ENCODE results near the gene TRIM47. TPM values are rescaled to one million over a fixed set of nuclear protein-coding genes. Genes with fewer than 3 reads are reported as not detected.

Gene TRIM47
- total RNA-seq, 1 experiment from 2014 or later: 25.7 TPM

GRCh38 chr17:75837899-75838298 lies 40.5 kb downstream of the TRIM47 start:
- ChIA-PET CTCF (interaction anchor here (0.6 to 1.6 kb wide), 2 partner anchors 10 to 219 kb away, joined by 3 to 4 read pairs; no protein-coding TSS in a partner anchor), POLR2A (interaction anchor here (1.1 kb wide), 1 partner anchor 41 kb away, joined by 3 read pairs; the partner anchor contains the start of gene TRIM47)
- Mint-ChIP-seq H3K9me3 (ENCODE audit: unreplicated experiment) (no peaks in the 10 kb centered on the region), H3K27me3 (ENCODE audit: insufficient read depth, unreplicated experiment) (no peaks in the 10 kb centered on the region), H3K4me1 (ENCODE audit: insufficient read depth, unreplicated experiment) (no peaks in the 10 kb centered on the region), H3K36me3 (ENCODE audit: insufficient read depth, unreplicated experiment) (no peaks in the 10 kb centered on the region), H3K27ac (ENCODE audit: low read depth, unreplicated experiment) (no peak overlapping the region), H3K4me3 (ENCODE audit: unreplicated experiment) (no peak overlapping the region)
- intact Hi-C loops (cut with micrococcal nuclease): no loop called here
- no TSS peak for BruUV-seq (replicated peaks)
- TF ChIP-seq CTCF (IDR thresholded peaks at IDR 0.05; ENCODE audit: unreplicated experiment): no peak
- DNase-seq (ENCODE audit: unreplicated experiment): no peak

GRCh38 chr17:75836605-75837004 lies 41.8 kb downstream of the TRIM47 start:
- ChIA-PET POLR2A (interaction anchor here (0.6 to 0.7 kb wide), 2 partner anchors 19 to 50 kb away, joined by 3 to 4 read pairs; partner anchors contain the start of gene WBP2), CTCF (interaction anchor here (0.6 to 1.6 kb wide), 4 partner anchors 11 to 147 kb away, joined by 3 to 7 read pairs (median 4); no protein-coding TSS in a partner anchor)
- H3K4me1 Mint-ChIP-seq (ENCODE audit: insufficient read depth, unreplicated experiment): peaks cover 7% of the 10 kb centered on the region
- no peak for TF ChIP-seq CTCF (IDR thresholded peaks at IDR 0.05; ENCODE audit: unreplicated experiment)
- H3K4me3 Mint-ChIP-seq (ENCODE audit: unreplicated experiment): no peak overlapping the region
- BruUV-seq (replicated peaks): no TSS peak
- intact Hi-C loops (cut with micrococcal nuclease): no loop called here
- no peak for DNase-seq (ENCODE audit: unreplicated experiment)
- no peaks in the 10 kb centered on the region for H3K27me3 Mint-ChIP-seq (ENCODE audit: insufficient read depth, unreplicated experiment)
- H3K36me3 Mint-ChIP-seq (ENCODE audit: insufficient read depth, unreplicated experiment): no peaks in the 10 kb centered on the region
- H3K9me3 Mint-ChIP-seq (ENCODE audit: unreplicated experiment): no peaks in the 10 kb centered on the region
- no peak overlapping the region for H3K27ac Mint-ChIP-seq (ENCODE audit: low read depth, unreplicated experiment)

- BruUV-seq (replicated peaks): no TSS peak
- no peak overlapping the region for H3K4me3 Mint-ChIP-seq (ENCODE audit: unreplicated experiment)
- no peaks in the 10 kb centered on the region for H3K9me3 Mint-ChIP-seq (ENCODE audit: unreplicated experiment)
- peaks cover 7% of the 10 kb centered on the region for H3K4me1 Mint-ChIP-seq (ENCODE audit: insufficient read depth, unreplicated experiment)
- ChIA-PET CTCF (no interaction called here), POLR2A (interaction anchor here (0.9 kb wide), 1 partner anchor 42 kb away, joined by 3 read pairs; no protein-coding TSS in a partner anchor)
- H3K27ac Mint-ChIP-seq (ENCODE audit: low read depth, unreplicated experiment): no peak overlapping the region
- H3K27me3 Mint-ChIP-seq (ENCODE audit: insufficient read depth, unreplicated experiment): no peaks in the 10 kb centered on the region
- TF ChIP-seq CTCF (IDR thresholded peaks at IDR 0.05; ENCODE audit: unreplicated experiment): no peak
- no peak for DNase-seq (ENCODE audit: unreplicated experiment)
- H3K36me3 Mint-ChIP-seq (ENCODE audit: insufficient read depth, unreplicated experiment): no peaks in the 10 kb centered on the region
- intact Hi-C loops (cut with micrococcal nuclease): no loop called here
These were observed 42.8 kb downstream of the TRIM47 start for GRCh38 chr17:75835654-75835987.

- CTCF ChIA-PET: interaction anchor here (0.6 to 0.9 kb wide), 2 partner anchors 28 to 43 kb away, joined by 3 read pairs; no protein-coding TSS in a partner anchor
- Mint-ChIP-seq H3K9me3 (ENCODE audit: unreplicated experiment) (no peaks in the 10 kb centered on the region), H3K27me3 (ENCODE audit: insufficient read depth, unreplicated experiment) (no peaks in the 10 kb centered on the region)
These were observed 43.3 kb downstream of the TRIM47 start for GRCh38 chr17:75834928-75835653.

More at GRCh38 chr17:75834928-75835653, 43.3 kb downstream of the TRIM47 start:
- DNase-seq (ENCODE audit: unreplicated experiment): no peak
- H3K27ac Mint-ChIP-seq (ENCODE audit: low read depth, unreplicated experiment): peak overlapping the region; percentile 25
- intact Hi-C loops (cut with micrococcal nuclease): no loop called here
- no TSS peak for BruUV-seq (replicated peaks)
- no peak overlapping the region for H3K4me3 Mint-ChIP-seq (ENCODE audit: unreplicated experiment)
- POLR2A ChIA-PET: interaction anchor here (0.9 kb wide), 1 partner anchor 42 kb away, joined by 3 read pairs; no protein-coding TSS in a partner anchor
- no peaks in the 10 kb centered on the region for H3K36me3 Mint-ChIP-seq (ENCODE audit: insufficient read depth, unreplicated experiment)
- no peak for TF ChIP-seq CTCF (IDR thresholded peaks at IDR 0.05; ENCODE audit: unreplicated experiment)
- peaks cover 7% of the 10 kb centered on the region for H3K4me1 Mint-ChIP-seq (ENCODE audit: insufficient read depth, unreplicated experiment)
